ENCODE measurements around the gene RHBDL2. TPM values are rescaled to one million over a fixed set of nuclear protein-coding genes. Genes with fewer than 3 reads are reported as not detected.

Gene RHBDL2
- total and polyA plus RNA-seq, 9 of the 15 experiments (the other 6 are each of a cell fraction or from before 2014, with no cell fraction given) = not detected

DNA sequence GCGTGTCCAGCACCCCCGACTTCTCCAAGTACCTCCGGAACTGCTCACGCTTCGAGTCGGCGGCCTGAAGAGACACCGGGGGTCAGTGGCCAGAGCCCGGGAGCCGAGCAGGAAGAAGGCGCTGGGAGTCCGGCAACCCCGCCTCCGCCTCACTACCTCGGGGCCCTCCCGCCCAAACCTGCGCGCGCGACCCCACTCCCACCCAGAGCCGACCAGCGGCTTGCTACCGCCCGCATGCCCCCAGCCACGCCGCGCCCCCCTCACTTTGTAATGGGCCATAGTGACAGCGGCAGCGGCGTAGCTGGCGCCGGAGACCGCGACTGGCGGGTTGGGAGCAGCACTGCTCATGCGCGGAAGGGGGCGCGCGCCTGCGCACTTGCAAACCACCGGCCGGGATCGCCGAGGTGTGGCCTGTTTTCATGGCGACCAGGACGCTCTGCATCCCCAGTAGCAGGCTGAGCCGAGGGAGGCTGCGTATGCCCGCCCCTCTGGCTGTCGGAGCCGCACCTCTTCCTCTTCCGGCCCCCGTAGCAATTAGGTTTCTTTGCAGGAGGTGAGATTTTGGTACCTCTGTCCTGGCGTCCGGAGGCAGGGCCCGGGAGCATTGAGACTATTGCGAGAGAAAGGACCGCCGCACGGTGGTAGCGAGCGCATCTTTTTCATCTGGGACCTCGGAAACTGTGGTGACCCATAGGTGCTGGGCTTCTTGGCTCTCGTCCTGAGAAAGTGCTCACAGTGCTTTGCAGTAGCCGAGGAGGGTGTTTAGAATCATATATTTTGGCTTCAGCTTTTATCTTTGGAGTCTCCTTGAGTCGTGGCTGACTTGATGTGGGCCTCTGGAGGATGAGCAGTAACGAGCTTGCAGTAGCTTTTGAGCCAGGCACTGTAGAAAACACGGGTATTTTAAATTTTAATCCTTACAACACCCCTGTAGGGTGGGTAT lies 68.3 kb downstream of the RHBDL2 start, which contains the start of gene MYCBP (continued):
- no peak for TF ChIP-seq MAFG (tag; conservative IDR thresholded peaks at IDR 0.05)
- TF ChIP-seq CHD1 (IDR thresholded peaks at IDR 0.05; ENCODE audit: low read length) = no peak
- TF ChIP-seq SAFB2 (IDR thresholded peaks at IDR 0.05; ENCODE audit: borderline replicate concordance, low read depth, low read length, severe bottlenecking) = no peak
- no peak for TF ChIP-seq FIP1L1 (IDR thresholded peaks at IDR 0.05; ENCODE audit: low read depth, low read length, poor library complexity, severe bottlenecking)
- peak; percentile 68 to 74 for TF ChIP-seq MAZ (CRISPR knock-in tag; conservative IDR thresholded peaks at IDR 0.05 in 1 of 2, IDR thresholded peaks at IDR 0.05 in 1 of 2)
- no peak for TF ChIP-seq ZKSCAN8 (CRISPR knock-in tag; IDR thresholded peaks at IDR 0.05)
- TF ChIP-seq, protein P1, sequence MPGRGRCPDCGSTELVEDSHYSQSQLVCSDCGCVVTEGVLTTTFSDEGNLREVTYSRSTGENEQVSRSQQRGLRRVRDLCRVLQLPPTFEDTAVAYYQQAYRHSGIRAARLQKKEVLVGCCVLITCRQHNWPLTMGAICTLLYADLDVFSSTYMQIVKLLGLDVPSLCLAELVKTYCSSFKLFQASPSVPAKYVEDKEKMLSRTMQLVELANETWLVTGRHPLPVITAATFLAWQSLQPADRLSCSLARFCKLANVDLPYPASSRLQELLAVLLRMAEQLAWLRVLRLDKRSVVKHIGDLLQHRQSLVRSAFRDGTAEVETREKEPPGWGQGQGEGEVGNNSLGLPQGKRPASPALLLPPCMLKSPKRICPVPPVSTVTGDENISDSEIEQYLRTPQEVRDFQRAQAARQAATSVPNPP (IDR thresholded peaks at IDR 0.05; ENCODE audit: borderline replicate concordance, insufficient read depth, insufficient read length) = no peak
- TF ChIP-seq LCOR (CRISPR knock-in tag; IDR thresholded peaks at IDR 0.05) = peak; percentile 83; the same call in 1 of the 2 replicates
- no peak for TF ChIP-seq ZNF124 (CRISPR knock-in tag; IDR thresholded peaks at IDR 0.05)
- no peak for TF ChIP-seq PHTF2 (CRISPR knock-in tag; IDR thresholded peaks at IDR 0.05)
- TF ChIP-seq DPF2 (IDR thresholded peaks at IDR 0.05) = no peak
- no peak for TF ChIP-seq PHF21A (IDR thresholded peaks at IDR 0.05; ENCODE audit: borderline replicate concordance, low read depth)
- TF ChIP-seq KAT2B (IDR thresholded peaks at IDR 0.05; ENCODE audit: low read depth, low read length) = no peak
- TF ChIP-seq CBFB (CRISPR knock-in tag; IDR thresholded peaks at IDR 0.05) = 0 out of 2 replicates have a peak, but pooled peaks have one; percentile 64
- no peak for TF ChIP-seq SNRNP70 (optimal IDR thresholded peaks at IDR 0.05; ENCODE audit: low read depth, low read length)
- TF ChIP-seq BCL6 (CRISPR knock-in tag; IDR thresholded peaks at IDR 0.05) = no peak
- TF ChIP-seq CREB1 (IDR thresholded peaks at IDR 0.05) = peak; percentile 28; the same call in 1 of the 2 replicates
- TF ChIP-seq CREB1 (CRISPR knock-in tag; IDR thresholded peaks at IDR 0.05) = peak; percentile 51; the same call in 1 of the 2 replicates
- no peak for TF ChIP-seq HNRNPK (IDR thresholded peaks at IDR 0.05; ENCODE audit: low read depth, low read length, poor library complexity, severe bottlenecking)
- TF ChIP-seq ZBTB26 (CRISPR knock-in tag; IDR thresholded peaks at IDR 0.05) = no peak
- TF ChIP-seq E2F3 (CRISPR knock-in tag; IDR thresholded peaks at IDR 0.05) = peak; percentile 52; the same call in 1 of the 2 replicates
- peak; percentile 88; the same call in 1 of the 2 replicates for TF ChIP-seq GABPB1 (CRISPR knock-in tag; IDR thresholded peaks at IDR 0.05)
- no peak for TF ChIP-seq BHLHE40 (IDR thresholded peaks at IDR 0.05; ENCODE audit: low read length)
- TF ChIP-seq, protein P2, sequence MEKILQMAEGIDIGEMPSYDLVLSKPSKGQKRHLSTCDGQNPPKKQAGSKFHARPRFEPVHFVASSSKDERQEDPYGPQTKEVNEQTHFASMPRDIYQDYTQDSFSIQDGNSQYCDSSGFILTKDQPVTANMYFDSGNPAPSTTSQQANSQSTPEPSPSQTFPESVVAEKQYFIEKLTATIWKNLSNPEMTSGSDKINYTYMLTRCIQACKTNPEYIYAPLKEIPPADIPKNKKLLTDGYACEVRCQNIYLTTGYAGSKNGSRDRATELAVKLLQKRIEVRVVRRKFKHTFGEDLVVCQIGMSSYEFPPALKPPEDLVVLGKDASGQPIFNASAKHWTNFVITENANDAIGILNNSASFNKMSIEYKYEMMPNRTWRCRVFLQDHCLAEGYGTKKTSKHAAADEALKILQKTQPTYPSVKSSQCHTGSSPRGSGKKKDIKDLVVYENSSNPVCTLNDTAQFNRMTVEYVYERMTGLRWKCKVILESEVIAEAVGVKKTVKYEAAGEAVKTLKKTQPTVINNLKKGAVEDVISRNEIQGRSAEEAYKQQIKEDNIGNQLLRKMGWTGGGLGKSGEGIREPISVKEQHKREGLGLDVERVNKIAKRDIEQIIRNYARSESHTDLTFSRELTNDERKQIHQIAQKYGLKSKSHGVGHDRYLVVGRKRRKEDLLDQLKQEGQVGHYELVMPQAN (IDR thresholded peaks at IDR 0.05; ENCODE audit: borderline replicate concordance) = peak; percentile 71; the same call in 1 of the 2 replicates
- no peak for TF ChIP-seq HNRNPL (IDR thresholded peaks at IDR 0.05; ENCODE audit: low read depth, low read length)

Data from K562 (cell line).